GM19324 (cell line): ENCODE measurements around the gene KNTC1.
"Not testable (repeated sequence)": the region's sequence is repeated elsewhere in the genome, so short reads cannot be mapped to it uniquely, and the experiment has no call there.

Experiments used
- ATAC-seq: cut with Tn5 transposase; IDR thresholded peaks from one replicate; pipeline ENCODE4 v1.9.1; 2021; ENCODE audit warnings: mild to moderate bottlenecking, moderate library complexity; ENCODE audit not compliant: unreplicated experiment, low FRiP score

Gene KNTC1

DNA sequence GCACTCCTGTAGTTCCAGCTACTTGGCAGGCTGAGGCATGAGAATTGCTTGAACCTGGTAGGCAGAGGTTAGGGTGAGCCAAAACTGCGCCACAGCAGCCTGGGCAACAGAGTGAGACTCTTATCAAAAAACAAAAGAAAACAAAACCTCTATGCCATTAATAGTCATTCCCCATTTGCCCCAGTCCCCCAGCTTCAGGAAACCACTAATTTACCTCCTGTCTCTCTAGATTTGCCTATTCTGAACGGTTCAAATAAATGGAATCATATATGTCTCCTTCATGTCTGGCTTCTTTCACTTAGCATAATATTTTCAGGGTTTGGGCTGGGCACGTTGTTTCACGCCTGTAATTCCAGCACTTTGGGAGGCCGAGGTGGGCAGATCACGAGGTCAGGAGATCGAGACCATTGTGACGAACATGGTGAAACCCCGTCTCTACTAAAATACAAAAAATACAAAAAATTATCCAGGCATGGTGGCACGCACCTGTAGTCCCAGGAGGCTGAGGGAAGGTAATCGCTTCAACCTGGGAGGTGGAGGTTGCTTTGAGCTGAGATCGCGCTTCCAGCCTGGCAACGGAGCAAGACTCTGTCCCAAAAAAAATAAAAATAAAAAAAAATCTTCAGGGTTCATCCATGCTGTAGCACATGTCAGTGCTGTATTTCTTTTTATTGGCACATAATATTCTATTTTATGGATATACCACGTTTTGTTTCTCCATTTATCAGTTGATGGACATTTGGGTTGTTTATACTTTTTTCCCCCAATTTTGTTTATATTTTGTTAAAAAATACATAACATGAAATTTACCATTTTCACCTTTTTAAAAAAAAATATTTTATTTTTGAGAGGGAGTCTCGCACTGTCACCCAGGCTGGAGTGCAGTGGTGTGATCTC lies 31.9 kb downstream of the KNTC1 start:
- ATAC-seq = no peak

DNA sequence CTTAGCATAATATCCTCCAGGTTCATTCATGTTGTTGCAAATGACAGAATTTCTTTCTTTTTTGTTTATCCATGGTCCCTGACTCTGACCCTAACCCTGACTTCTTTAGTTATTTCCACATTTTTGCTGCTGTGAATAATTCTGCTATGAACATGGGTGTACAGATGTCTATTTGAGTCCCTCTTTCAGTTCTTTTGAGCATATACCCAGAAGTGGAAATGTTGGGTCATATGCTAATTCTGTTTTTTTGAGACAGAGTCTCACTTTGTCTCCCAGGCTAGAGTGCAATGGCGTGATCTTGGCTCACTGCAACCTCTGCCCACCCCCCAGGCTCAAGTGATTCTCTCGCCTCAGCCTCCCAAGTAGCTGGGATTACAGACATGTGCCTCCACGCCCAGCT lies 33.1 kb downstream of the KNTC1 start:
- no peak for ATAC-seq

DNA sequence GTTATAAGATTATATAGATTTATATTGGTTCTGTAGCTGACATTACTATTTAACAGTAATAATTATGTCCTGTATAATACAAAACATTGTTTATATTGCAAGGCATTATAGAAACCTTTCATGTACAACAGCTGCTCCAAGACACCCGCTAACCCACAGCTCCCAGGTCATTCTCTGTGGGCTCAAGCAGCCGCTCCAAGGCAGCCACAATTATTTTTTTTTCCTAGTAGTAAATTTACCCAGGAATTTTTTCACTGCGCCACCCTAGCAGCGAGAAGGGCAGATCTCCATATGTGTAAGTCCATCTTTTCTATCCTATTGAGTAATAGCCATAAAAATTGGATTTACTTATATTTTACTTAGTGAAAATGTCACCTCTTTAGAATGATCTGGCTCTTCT lies 36.3 kb downstream of the KNTC1 start:
- no peak for ATAC-seq

DNA sequence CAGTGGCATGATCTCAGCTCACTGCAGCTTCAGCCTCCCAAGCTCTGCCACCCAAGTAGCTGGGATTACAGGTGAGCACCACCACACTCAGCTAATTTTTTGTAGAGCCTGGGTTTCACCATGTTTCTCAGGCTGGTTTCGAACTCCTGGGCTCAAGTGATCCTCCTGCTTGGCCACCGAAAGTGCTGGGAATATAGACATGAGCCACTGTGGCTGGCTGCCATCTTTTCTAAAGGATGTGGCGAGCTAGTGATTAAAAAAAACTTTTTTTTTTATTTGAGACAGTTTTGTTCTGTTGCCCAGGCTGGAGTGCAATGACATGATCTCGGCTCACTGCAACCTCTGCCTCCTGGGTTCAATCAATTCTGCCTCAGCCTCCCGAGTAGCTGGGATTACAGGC lies 39.8 kb downstream of the KNTC1 start:
- ATAC-seq = not testable (repeated sequence)

DNA sequence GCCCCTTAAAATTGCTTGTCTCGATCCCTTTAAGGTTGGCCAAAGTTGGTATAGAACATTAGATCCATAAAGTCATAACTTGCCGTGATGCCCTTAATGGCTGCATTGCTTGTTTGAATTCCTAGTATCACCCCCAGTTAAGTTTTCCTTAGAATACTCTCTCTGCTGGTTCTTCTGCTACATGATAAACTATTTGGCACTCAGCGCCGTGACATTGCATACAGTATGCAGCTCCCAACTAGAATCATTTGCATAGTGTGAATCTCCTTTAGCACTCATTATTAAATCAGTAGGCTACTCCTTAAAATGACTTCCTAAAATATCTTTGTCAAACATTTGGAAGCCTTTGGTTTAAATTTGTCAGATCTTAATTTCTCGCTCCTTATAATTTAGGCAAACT lies 42.2 kb downstream of the KNTC1 start:
- no peak for ATAC-seq

DNA sequence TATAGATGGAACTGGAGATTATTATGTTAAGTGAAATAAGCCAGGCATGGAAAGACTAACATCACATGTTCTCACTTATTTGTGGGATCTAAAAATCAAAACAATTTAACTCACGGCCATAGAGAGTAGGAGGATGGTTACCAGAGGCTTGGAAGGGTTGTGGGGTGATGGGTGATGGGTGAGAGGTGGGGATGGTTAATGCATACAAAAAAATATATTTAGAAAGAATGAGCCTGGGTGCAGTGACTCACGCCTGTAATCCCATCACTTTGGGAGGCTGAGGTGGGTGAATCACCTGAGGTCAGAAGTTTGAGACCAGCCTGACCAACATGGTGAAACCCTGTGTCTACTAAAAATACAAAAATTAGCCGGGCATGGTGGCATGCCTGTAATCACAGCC lies 43.0 kb downstream of the KNTC1 start:
- ATAC-seq = not testable (repeated sequence)

DNA sequence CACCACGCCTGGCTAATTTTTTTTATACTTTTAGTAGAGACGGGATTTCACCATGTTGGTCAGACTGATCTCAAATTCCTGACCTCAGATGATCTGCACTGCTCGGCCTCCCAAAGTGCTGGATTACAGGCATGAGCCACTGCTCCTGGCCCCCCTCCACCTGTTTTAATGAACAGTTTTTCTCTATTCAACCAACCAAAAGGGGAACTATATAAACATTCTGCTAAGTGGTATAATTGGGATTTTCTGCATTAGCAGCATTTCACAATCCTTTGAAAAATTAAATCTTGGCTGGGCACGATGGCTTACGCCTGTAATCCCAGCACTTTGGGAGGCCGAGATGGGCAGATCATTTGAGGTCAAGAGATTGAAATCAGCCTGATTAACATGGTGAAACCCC lies 44.8 kb downstream of the KNTC1 start:
- ATAC-seq = no peak

DNA sequence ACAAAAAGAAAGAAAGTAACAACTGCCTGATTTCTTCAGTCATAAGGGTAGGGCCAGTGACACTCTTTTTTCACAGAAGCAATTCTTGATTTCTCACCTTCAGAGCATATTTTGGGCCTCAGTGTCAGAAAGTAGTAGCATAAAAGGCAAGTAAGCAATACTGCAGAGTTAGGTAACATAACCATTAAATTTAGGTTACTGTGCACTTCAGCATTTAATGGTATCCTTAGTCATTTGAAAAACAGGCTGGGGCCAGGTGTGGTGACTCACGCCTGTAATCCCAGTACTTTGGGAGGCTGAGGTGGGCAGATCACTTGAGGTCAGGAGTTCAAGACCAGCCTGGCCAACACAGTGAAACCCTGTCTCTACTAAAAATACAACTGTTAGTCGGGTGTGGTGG lies 56.2 kb downstream of the KNTC1 start:
- ATAC-seq = not testable (repeated sequence)

DNA sequence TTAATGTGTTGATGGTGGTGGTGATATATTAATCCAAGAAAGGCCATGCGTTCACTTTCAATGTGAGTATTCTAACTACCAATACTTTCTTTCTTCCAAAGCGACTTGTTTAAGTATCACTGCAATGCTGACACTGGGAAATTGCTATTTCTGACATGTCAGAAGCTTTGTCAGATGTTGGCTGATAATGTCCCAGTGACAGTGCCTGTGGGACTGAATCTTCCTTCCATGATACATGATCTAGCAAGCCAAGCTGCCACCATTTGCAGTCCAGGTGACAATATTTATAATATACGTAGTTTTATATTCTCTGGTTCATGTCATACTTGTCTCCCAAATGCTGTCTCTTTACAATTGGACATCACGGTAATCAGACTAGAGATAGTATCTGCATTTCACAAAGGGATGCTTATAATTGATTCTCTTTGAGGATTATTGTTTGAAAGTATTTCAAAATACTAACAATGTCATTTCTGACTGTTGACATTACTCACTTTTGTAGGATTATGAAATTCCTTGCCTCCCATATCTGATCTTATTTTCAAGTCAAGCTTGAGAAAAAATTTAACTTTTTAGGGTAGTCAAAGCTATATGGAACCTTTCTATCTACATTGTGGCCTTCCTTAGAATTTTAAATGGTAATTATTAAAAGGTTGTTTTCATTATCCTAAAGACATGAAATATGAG lies 57.3 kb downstream of the KNTC1 start:
- ATAC-seq = no peak

DNA sequence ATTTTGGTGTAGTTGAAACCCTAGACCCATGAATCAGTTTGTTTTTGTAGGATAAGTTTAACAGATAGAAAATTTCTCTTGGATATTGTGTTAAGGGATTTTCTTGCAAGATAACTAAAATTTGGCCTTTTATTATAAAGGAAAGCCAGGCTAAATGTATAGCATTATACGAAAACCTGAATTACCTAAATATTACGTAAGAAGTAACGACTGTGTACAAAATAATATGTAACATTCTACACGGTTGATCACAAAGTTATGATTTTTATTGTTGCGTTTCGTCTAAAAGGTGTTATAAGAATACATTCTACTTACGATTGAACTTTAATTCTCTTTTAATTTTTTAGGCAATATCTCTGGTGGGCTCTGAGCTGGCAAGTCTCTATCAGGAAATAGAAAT lies 63.9 kb downstream of the KNTC1 start:
- no peak for ATAC-seq

DNA sequence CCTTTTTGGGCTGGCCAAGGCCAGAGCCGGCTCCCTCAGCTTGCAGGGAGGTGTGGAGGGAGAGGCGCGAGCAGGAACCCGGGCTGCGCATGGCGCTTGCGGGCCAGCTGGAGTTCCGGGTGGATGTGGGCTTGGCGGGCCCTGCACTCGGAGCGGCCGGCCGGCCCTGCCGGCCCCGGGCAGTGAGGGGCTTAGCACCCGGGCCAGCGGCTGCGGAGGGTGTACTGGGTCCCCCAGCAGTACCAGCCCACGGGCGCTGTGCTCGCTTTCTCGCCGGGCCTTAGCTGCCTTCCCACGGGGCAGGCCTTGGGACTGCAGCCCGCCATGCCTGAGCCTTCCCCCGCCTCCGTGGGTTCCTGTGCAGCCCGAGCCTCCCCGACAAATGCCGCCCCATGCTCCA lies 64.9 kb downstream of the KNTC1 start:
- ATAC-seq = not testable (repeated sequence)

DNA sequence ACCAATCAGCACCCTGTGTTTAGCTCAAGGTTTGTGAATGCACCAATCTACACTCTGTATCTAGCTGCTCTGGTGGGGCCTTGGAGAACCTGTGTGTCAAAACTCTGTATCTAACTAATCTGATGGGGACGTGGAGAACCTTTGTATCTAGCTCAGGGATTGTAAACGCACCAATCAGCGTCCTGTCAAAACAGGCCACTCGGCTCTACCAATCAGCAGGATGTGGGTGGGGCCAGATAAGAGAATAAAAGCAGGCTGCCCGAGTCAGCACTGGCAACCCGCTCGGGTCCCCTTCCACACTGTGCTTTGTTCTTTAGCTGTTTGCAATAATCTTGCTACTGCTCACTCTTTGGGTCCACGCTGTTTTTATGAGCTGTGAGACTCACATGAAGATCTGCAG lies 65.5 kb downstream of the KNTC1 start:
- not testable (repeated sequence) for ATAC-seq

DNA sequence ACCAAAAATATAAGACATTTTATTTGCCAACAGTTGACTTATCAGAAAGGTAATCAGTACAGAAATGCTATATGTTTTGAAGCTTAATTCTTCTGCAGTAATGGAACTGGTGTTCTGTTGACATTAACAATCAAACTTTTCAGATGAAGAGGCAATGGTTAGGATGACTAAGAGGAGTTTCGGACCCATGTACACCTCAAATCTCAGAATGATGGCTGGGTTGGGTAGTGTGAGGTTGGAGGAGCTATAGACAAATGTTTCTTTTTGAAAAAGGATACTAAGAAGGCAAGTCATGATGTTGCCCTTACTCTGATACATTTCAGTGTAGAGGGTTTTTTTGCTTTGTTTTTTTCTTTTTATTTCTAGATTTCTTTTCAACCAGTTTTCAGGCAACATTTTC lies 66.9 kb downstream of the KNTC1 start:
- no peak for ATAC-seq

DNA sequence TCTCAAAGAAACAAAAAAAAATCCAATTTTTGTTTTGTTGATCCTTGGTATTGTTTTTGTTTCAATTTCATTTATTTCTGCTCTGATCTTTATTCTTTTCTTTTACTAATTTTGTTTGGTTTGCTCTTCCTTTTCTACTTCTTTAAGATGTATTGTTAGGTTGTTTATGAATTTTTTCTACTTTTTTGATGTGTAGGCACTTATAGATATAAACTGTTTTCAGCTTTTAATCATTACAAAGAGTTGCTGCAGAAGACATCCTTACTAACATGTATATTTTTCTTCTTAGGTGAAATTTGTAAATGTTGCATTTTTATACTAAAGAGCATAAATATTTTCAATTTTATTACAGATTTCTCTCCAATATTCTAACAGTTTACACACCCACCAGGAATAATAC lies 69.8 kb downstream of the KNTC1 start:
- no peak for ATAC-seq

DNA sequence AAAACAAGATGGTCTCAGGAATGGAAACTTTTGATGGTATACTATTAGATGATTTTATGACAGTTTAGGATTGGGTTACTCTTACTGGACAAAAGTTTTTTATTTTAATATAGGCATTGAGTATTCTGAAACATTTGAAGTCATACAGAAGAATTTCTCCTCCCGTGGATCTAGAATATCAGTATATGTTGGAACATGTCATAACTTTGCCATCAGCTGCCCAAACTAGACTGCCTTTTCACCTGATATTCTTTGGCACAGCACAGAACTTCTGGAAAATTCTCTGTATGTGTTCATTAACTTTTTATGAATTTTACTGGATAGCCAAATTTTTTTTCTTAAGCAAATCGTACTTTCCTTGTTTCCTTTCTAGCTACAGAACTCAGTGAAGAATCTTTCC lies 75.4 kb downstream of the KNTC1 start:
- no peak for ATAC-seq

DNA sequence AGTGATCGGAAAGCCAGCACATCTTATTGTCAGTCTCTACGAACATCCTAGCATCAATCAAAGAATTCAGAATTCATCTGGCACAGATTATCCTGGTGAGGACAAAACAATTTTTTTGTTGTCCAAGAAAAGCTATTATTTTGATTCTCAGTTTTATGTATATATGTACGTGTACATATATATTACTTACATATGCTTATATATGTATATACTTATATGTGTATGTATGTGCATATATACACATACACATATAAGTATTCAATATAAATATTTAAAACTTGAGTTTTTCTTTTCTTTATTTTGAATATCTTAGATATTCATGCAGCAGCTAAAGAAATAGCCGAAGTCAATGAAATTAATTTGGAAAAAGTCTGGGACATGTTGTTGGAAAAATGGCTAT lies 77.9 kb downstream of the KNTC1 start:
- no peak for ATAC-seq

DNA sequence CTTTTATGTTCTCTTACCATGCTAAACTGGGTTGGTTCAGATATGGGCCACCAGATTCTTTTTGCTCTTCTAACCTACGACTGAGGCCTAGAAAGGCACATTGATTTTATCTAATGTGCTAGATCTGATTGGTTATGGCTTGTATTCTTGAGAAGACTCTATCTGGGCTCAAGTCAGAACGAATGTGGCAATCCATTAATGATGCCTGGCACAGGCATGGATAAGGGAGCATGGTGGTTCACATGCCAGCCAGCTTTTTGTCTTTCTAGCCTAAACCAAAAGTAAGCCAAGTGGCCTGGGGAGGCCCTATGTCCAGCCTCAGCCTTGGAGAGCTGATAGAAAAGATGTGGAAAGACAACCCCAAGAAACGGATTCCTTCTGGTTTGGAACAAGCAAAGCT lies 82.7 kb downstream of the KNTC1 start:
- ATAC-seq = no peak

DNA sequence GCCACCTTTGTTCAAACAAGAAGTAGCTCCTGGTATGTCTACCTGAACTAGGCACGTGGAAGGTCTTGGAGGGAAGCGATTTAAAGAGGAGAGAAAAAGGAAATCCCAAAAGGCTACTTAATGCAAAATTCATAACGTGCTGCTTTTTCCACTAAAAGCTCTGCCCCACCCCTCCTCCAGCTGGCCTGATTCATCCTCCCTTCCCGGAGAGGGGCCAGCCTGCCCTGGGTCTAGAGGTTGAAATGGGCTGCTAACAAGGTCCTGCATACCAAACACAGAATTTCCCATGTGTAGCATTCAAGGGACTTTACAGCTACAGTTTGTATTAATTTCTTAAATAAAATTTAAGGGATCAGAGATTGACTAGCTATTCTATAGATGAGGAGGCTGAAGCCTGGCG lies 83.2 kb downstream of the KNTC1 start:
- ATAC-seq = no peak

DNA sequence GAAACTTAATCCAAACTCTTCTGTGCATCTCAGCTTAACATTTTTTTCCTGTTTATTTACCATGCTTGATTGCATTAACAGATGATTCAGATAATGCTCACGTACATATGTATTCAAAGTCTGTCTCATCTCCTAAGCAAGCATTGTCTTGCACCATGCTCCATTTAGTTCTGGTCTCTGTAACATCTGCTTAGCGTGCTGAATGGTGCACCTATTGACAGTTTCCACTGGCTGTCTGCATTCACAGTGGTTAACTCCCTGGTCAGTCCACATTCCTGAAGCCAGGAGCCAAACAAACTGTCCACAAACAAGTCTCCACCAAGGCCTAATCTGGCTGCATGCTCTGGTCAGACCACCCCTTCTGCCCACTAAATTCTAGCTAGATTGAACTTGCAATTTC lies 83.9 kb downstream of the KNTC1 start:
- no peak for ATAC-seq

DNA sequence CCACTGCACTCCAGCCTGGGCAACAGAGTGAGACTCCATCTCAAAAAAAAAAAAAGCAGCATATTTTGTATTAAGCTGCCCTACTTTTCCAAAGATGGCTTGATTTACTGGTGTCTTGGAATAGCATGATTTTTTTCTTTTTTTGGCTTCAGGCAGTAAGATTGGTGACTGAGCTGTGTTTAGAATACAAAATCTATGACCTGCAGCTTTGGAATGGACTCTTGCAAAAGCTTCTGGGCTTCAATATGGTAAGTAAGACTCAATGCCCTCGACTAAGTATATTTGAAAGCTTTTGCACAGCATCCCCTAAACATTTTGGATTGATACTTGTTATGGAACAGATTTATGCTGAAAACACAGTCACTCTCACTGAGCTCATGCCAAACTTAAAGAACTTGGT lies 87.8 kb downstream of the KNTC1 start:
- no peak for ATAC-seq

DNA sequence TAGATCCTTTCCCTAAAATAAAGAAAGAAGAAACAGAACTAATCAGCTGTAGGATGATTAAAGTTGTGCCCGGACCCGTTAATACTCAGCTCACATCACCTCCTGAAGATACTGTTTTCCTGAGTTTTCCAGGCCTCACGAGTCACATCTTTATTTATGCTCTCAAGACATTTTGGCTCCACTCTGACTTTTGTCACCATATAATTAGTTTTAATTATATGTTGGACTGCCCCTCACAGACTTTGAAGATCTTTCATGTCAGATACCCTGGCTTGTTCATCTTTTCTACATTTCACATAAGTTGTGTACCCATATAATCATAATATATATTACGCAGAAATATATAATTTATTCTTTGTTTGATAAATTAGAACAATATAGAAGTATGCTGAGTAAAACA lies 88.7 kb downstream of the KNTC1 start:
- no peak for ATAC-seq

DNA sequence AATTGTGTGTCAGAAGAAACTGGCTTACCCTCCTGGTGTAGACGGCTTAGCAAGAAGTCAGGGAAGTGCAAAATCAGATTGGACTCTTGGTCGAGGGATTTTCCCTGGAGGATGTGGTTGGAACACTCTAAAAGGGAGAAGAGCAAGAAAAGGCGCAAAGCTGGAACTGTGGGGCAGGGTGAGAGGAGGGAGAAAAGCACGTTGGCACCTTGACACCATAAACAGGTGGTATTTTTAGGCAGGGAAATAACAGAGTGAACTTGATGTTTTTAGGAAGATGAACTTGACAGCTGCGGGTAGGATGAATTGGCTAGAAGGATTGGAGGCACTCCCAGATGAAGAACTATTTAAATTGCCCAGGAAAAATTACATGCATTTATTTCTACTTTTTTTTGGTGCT lies 108.4 kb downstream of the KNTC1 start:
- no peak for ATAC-seq
